HS-27A (cell line): ENCODE results near the gene SLC6A11.

Experiments
- DNase-seq: peaks from one replicate; pipeline ENCODE4 v3.0.0-alpha.2; 2012; ENCODE audit warnings: low read depth, missing footprints

SLC6A11 gene

GRCh38 chr3:10790713-10791112 is 25.3 kb upstream of the SLC6A11 start:
- no peak for DNase-seq

GRCh38 chr3:10792208-10792607 is 23.8 kb upstream of the SLC6A11 start:
- DNase-seq = no peak

GRCh38 chr3:10798600-10799367 is 17.2 kb upstream of the SLC6A11 start:
- DNase-seq = no peak

DNA sequence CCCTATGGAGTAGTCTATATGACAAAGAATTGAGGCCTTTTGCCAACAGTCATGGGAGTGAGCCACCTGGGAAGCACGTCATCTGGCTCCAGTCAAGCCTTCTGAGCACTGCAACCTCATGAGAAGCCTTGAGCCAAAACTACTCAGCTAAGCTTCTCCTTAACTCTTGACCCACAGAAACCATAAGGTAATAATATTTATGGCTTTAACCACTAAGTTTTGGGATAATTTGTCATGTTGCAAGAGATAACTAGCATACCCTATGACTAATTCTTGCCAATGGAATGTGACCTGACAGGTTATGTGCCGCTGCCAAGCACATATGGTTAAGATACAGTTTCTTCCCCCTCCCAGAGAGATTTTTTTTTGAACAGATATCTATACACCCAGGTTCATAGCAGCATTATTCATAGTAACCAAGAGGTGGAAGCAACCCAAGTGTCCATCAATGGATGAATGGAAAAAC is 11.8 kb upstream of the SLC6A11 start:
- DNase-seq = no peak

DNA sequence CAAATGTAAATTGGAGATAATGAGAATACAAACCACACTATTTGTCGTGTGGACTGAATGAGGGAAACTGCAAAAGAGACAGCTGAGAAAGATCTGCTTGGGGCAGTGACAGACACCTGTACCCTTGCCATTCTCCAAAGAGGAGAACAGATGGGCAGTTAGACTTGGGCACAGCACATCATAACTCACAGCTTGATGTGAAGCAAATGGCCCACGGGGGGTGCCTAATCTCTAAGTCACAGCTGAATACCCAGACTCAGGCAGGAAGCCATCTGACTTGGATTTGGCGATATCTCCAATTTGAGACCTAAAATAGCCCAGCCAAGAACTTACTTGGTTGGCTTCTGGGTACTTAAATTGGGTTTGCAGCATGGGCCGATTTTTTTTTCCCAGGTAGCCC is 10.0 kb upstream of the SLC6A11 start:
- no peak for DNase-seq

DNA sequence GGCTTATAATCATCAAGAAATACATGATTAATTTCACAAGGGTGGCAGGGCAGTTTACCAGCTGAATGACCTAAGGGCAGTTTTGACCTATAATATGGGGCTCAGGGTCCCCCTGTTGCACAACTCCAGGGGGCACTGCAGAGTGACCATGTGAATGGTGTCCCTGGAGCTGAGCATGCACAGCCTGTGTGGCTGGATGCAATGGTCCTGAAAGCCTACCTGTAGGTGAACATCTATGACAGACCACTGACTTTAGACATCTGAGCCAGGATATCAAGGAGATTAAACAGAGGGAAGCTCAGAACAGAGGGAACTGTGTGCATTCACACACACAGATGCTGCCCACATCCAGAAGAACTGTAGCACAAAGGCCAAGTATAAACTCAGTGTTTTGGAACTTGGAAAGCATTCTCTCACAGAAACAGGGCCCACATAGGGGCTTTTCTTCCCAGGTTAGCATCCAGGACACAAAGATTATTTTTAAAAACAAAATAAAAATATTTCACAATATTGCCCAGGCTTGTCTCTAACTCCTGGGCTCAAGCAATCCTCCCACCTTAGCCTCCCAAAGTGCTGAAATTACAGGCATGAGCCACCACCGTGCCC is 7.8 kb upstream of the SLC6A11 start:
- no peak for DNase-seq

GRCh38 chr3:10808974-10809373 is 7.1 kb upstream of the SLC6A11 start:
- no peak for DNase-seq

- no peak for DNase-seq
These were observed 5.7 kb upstream of the SLC6A11 start for GRCh38 chr3:10810376-10810775.

GRCh38 chr3:10813425-10813824 is 2.6 kb upstream of the SLC6A11 start:
- DNase-seq = no peak

DNA sequence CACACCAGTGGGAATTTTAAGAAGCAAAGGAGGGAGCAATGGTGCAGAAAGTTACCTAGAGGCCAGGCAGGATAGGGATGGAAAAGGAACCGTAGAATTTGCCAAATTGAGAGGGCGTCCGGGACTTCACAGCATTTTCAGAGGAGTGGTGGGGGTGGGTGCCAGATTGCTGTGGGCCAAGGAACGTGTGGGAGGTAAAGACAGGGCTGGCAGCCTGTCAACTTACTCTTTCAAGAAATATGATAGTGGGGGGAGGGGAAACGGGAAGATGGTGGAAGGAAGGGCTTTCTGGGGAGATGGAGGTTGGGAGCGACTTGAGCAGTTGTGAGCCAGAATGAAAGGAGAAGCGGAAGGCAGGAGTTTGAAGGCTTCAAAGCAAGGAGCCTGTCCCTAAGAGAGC is 1.4 kb upstream of the SLC6A11 start:
- no peak for DNase-seq

DNA sequence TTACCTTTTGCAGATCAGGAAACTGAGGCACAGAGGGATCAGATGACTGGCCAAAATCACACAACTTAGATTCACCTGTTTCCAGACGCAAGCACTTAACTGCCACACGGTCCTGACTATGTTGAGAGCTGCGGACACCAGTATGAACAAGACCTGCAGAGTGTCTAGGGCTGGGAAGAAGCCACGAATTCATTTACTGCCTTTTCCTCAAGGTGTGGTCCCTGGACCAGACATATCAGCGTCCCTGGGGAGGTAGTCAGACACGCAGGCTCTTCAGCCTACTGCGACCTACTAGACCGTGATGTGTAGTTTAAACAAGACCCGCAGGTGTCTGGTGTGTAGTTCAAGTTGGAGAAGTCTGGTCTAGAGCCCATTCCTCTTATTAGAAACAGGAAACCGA is 541 bp upstream of the SLC6A11 start:
- DNase-seq = no peak

GRCh38 chr3:10816863-10817253 is 830 bp downstream of the SLC6A11 start:
- DNase-seq = no peak

DNA sequence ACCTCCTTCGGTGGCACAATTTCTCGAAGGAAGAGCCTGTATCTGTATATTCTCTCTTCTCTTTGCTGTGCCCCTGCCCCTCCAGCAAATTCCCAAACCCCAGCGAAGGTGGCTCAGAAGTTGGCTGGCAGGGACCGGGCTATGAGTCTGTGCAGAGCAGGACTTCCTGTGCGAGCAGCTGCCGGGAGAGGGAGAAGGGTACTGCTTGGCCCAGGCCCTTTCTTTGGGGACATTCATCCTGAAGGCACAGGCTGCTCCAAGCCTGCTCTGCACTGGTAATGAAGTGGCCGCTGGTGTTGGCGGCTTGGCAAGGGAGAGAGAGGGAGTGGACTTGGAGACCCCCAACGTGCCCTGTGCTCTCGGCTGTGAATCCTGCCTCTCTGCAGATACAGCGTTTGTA is 1.5 kb downstream of the SLC6A11 start:
- DNase-seq = no peak

DNA sequence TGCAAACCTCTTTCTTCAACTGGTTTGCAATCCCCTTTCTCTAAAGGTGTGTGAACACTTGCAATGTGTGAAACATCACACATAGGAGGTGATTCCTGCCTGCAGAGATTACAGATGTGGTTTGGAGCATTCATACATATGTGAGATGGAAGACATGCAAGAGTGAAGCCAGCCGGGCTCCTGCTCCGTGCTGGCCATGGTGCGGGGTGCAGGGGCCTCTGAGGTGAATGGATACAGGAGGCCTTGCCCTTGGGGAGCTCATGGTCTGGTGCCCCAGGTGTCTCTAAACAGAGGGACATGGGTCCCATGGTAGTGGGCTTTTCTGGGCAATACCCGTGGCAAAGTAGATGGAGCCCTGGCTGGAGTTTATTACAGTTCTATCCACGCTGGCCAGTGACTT is 6.0 kb downstream of the SLC6A11 start:
- DNase-seq = no peak

DNA sequence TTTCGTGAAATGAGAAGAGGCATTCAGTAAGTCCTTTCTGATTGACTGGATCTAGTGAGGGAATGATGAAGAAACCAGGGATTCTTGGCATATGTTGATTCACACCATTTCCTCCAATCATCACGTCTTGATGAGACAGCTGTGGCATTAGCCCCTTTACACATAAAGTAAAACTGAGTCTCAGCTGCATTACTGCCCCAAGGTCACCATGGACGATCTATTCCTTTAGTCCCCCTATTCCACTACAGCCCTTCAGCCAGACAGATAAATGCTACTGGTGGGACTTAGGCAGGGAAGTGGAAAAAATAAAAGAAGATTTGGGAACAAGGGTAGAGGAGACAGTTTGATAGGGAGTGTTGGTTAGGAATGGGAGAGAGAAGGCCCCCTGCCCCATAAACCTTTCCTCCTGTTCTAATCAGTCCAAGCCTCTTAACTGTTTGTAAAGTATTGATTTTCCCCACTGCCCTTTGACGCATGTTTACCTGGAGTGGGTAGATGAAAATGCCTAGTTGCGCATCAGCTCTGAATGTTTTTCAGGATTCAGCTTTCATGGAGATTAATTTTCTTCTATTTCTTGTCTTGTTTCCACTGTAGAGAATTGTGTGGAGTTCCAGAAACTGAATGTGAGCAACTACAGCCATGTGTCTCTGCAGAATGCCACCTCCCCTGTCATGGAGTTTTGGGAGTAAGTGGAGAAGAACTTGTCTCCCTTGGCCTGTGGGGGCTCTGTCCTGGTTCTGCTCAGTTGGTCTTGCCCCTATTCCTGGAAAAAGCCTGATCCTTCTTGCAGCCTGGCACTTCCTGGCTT is 6.9 kb downstream of the SLC6A11 start:
- DNase-seq = no peak

- DNase-seq = no peak
These were observed 7.4 kb downstream of the SLC6A11 start for GRCh38 chr3:10823516-10823818.

- no peak for DNase-seq
These were observed 8.4 kb downstream of the SLC6A11 start for GRCh38 chr3:10824468-10824867.

DNA sequence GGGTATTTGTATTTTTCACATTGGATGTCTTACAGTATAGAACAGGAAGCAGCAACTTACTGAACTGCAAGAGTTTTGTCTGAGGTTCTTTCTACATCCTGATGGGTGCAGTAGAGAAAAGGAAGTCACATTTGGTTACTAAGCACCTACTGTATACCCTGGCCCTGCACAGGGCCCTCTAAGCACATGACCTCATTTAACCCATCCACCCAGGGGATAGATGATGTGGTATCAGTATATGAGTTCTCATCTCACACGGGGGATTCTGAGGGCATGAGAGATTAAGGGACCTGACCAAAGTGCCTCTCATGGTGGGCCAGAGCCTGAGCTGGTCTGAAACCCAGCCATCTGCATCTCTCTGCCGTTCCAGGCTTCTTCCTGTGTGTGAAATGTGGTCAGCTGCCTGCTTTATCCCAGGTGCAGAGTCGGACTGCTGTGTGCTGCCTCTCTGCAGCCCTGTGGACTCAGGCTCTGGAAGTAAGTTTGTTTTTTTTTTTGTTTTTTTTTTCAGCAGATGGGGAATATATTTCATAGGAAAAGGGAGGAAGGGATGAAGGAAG is 17.9 kb downstream of the SLC6A11 start:
- DNase-seq = no peak

DNA sequence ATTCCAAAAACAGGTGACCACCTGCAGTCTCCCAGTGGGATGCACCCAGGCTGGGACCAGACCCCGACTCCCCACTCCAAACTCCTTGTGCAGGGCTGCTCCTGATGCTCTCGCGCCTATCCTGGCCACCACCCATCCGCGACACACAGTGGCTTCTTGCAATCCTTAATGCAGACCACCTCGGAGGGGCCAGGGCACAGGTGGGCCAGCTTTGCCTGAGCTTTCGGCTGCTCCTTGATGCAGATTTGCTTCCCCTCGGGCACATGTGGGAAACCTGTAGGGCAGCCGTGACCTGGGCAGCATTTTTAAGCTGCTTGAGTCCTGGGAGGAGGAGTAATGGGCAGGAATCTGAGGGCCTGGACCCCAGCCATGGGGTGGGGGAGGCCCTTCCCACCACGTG is 18.9 kb downstream of the SLC6A11 start:
- no peak for DNase-seq

DNA sequence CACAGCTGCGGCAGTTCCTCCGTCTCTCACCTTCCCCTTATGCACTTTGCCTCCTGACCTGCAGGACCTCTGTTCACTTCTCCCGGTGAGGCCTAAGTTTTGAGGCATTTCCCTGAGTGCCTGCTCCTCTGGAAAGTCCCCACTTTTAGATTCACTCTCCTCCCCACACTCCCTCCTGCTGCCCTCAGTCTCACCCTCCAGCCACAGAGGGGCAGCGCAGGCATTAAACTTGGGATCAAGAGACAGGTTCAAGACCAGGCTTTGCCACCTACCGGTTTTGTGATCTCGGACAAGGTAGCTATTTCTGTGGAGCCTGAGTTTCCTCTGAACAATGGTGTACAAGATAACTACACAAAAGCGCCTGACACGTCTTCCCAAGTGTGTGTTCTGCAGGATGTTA is 19.4 kb downstream of the SLC6A11 start:
- no peak for DNase-seq

DNA sequence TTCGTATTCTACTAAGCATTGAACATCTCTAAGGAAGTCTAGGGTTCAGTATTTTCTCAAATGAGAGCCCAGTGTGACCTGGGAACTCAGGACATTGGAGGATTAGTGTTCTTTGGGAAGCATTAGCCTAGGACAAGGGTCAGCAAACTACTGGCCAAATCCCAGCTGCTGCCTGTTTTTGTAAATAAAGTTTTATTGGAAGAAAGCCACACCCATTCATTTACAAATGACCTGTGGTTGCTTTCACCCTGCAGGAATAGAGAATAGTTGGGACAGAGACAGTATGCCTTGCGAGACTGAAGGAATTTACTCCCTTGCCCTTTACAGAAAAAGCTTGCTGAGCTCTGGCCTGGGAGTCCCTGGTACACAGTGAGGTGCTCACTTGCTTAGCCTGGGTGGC is 20.6 kb downstream of the SLC6A11 start:
- DNase-seq = no peak

DNA sequence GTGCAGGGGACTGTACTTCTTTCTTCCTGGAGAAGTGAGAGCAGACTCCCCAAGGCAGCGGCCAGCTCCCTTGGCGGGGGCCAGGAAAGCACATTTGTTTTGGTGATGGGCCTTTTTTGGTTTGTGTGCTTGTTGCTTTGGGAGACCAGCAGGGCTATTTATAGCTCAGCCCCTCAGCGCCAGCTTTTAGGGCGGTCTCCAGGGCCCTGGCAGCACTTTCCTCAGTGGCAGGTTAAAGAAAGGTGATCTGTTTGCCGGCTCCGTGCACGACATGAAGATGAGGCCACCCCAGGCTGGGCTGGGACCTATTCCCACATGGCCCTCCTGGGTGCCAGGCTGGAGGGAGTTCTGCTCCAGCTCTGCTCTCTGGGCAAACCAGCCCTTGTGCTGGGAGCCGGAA is 21.8 kb downstream of the SLC6A11 start:
- no peak for DNase-seq

GRCh38 chr3:10839167-10839566 is 23.1 kb downstream of the SLC6A11 start:
- DNase-seq = no peak
